Measurements from ENCODE around the gene AGAP5.
"Not testable (repeated sequence)": the region's sequence is repeated elsewhere in the genome, so short reads cannot be mapped to it uniquely, and the experiment has no call there.

DNA sequence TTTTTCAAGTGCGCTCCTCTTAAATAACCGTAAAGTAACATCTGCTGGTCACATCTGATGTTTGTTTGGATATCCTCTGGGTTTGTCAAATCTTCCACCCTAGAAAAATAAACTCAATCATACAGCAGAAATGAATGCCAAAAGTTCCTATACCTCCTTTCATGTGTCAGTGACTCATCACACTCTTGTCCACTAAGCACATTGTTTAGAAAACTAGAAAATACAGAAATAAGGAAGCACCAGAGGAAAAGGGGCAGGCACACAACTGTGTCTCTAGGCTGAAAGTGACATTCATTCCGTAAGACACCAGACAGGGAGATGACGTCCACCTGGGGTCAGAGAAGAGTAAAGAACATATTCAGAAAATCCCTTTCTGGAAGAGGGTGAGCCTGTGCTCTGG, 22.7 kb upstream of the AGAP5 start:
- not testable (repeated sequence) for TF ChIP-seq POLR2A, POLR2AphosphoS5, EP300 (IDR thresholded peaks at IDR 0.05)
- TF ChIP-seq, protein P1, sequence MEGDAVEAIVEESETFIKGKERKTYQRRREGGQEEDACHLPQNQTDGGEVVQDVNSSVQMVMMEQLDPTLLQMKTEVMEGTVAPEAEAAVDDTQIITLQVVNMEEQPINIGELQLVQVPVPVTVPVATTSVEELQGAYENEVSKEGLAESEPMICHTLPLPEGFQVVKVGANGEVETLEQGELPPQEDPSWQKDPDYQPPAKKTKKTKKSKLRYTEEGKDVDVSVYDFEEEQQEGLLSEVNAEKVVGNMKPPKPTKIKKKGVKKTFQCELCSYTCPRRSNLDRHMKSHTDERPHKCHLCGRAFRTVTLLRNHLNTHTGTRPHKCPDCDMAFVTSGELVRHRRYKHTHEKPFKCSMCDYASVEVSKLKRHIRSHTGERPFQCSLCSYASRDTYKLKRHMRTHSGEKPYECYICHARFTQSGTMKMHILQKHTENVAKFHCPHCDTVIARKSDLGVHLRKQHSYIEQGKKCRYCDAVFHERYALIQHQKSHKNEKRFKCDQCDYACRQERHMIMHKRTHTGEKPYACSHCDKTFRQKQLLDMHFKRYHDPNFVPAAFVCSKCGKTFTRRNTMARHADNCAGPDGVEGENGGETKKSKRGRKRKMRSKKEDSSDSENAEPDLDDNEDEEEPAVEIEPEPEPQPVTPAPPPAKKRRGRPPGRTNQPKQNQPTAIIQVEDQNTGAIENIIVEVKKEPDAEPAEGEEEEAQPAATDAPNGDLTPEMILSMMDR (IDR thresholded peaks at IDR 0.05): not testable (repeated sequence)

All from gastroesophageal sphincter (tissue), 3 donors.